SU-DHL-6 (cell line): ENCODE results near the gene PCOLCE2.
A peak's percentile ranks its signal among the peaks of the same experiment; 100 is the strongest.

Source experiments
- H2AFZ ChIP-seq: fragments of 200-600 bp; sonication (generic); 2 replicates; pipeline ENCODE4 v1.6.1; 2014; ENCODE audit warnings: low read depth, mild to moderate bottlenecking, moderate library complexity, mixed read lengths, antibody characterized with exemption, low read length; ENCODE audit not compliant: severe bottlenecking
- H3F3A ChIP-seq: fragments of 200-600 bp; shearing (Covaris generic); 2 replicates; pipeline ENCODE4 v1.6.0; 2016; ENCODE audit warnings: antibody characterized with exemption, mild to moderate bottlenecking; ENCODE audit not compliant: insufficient read depth
- H3K27ac ChIP-seq: fragments of 200-600 bp; sonication (generic); 2 replicates; pipeline ENCODE4 v1.5.1; 2016; ENCODE audit warnings: low read depth, mild to moderate bottlenecking, low read length, moderate library complexity, mixed read lengths
- H3K27me3 ChIP-seq: fragments of 200-600 bp; sonication (generic), shearing (Covaris generic); 2 replicates; pipeline ENCODE4 v1.6.0; 2014; ENCODE audit warnings: mild to moderate bottlenecking, low read length
- H3K36me3 ChIP-seq: fragments of 200-600 bp; sonication (generic); 2 replicates; pipeline ENCODE4 v1.6.1; 2014; ENCODE audit warnings: mild to moderate bottlenecking, low read length, mixed read lengths
- H3K4me2 ChIP-seq: fragments of 300-600, 200-600 bp; shearing (Covaris generic), sonication (generic); 2 replicates; pipeline ENCODE4 v1.6.0; 2014; ENCODE audit warnings: low read length, low read depth, mild to moderate bottlenecking; ENCODE audit not compliant: poor library complexity, severe bottlenecking
- H3K4me3 ChIP-seq: fragments of 200-600 bp; sonication (generic); 2 replicates; pipeline ENCODE4 v1.5.1; 2014; ENCODE audit warnings: antibody characterized with exemption, low read length, mild to moderate bottlenecking, mixed read lengths; ENCODE audit not compliant: insufficient read depth, poor library complexity, severe bottlenecking
- H3K79me2 ChIP-seq: fragments of 200-600 bp; sonication (generic); 2 replicates; pipeline ENCODE4 v1.6.1; 2014; ENCODE audit warnings: mild to moderate bottlenecking, low read length, moderate library complexity; ENCODE audit not compliant: insufficient read depth
- H3K9ac ChIP-seq: fragments of 200-600 bp; sonication (generic); 2 replicates; pipeline ENCODE4 v1.7.0; 2014; ENCODE audit warnings: mild to moderate bottlenecking, low read length
- H3K9me2 ChIP-seq: fragments of 200-600 bp; sonication (generic); replicated peaks from 2 replicates; pipeline ENCODE4 v1.6.1; 2014; ENCODE audit warnings: low read length; ENCODE audit not compliant: insufficient read depth
- H3K9me3 ChIP-seq: fragments of 200-600 bp; sonication (generic); 2 replicates; pipeline ENCODE4 v1.6.1; 2014; ENCODE audit warnings: low read length, mixed read lengths; ENCODE audit not compliant: insufficient read depth
- H4K20me1 ChIP-seq: fragments of 200-600 bp; sonication (generic); 2 replicates; pipeline ENCODE4 v1.6.1; 2014; ENCODE audit warnings: low read depth, mild to moderate bottlenecking, antibody characterized with exemption, low read length, moderate library complexity, mixed read lengths
- EZH2phosphoT487 ChIP-seq: fragments of 200-600 bp; sonication (generic), shearing (Covaris generic); conservative IDR thresholded peaks from 2 replicates; pipeline ENCODE4 v1.6.1; 2018; ENCODE audit warnings: mild to moderate bottlenecking, antibody characterized with exemption, low read length, moderate library complexity, mixed read lengths
- TF ChIP-seq, protein P1 (sequence below): fragments of 200-600 bp; sonication (generic); IDR thresholded peaks from one replicate; pipeline ENCODE4 v1.5.1; 2017; ENCODE audit warnings: antibody characterized with exemption, mild to moderate bottlenecking, low read length, moderate library complexity; ENCODE audit not compliant: insufficient read depth, poor library complexity, severe bottlenecking

The PCOLCE2 gene

DNA sequence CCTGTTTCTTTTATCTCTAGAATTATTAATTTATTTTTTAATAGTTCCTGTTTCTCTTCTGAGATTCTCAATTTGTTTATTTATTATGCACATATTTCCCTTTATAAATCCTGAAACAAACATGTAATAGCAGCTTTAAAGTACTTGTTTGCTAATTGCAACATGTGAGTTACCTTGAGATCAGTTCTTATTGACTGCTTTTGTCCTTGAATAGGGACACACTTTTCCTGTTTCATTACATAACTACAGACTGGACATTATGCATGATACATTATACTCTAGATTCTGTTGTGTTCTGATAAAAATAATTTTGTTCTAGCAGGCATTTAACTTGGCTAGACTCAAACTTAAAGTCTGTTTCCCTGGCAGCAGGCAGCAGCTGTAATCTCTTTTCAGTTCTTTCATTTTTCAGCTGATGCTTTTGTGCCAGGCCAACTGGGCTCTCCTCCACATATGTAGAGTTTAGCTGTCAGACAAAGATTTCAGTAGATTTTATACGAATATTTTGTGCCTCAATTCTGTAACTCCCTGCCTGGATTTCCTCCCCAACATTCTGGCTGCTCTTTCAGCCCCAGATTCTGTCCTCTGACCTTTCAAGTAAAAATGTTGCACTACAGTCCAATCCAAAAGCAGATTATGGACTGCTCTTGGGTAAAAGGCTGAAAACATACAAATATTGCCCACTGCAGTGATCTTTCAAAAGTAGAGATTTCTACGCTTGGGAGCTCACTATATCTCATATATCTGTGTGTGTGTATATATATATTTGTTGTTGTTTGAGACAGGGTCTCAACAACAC is 41.9 kb downstream of the PCOLCE2 start:
- H3K36me3 ChIP-seq: no peaks in the 10 kb centered on the region
- H3F3A ChIP-seq: no peaks in the 10 kb centered on the region
- H3K9me2 ChIP-seq: no peaks in the 10 kb centered on the region
- no peaks in the 10 kb centered on the region for H3K9me3 ChIP-seq
- no peak overlapping the region for H3K27ac ChIP-seq
- H4K20me1 ChIP-seq: no peaks in the 10 kb centered on the region
- H3K79me2 ChIP-seq: no peaks in the 10 kb centered on the region
- H3K4me3 ChIP-seq: no peak overlapping the region
- no peak overlapping the region for H2AFZ ChIP-seq
- TF ChIP-seq, protein P1, sequence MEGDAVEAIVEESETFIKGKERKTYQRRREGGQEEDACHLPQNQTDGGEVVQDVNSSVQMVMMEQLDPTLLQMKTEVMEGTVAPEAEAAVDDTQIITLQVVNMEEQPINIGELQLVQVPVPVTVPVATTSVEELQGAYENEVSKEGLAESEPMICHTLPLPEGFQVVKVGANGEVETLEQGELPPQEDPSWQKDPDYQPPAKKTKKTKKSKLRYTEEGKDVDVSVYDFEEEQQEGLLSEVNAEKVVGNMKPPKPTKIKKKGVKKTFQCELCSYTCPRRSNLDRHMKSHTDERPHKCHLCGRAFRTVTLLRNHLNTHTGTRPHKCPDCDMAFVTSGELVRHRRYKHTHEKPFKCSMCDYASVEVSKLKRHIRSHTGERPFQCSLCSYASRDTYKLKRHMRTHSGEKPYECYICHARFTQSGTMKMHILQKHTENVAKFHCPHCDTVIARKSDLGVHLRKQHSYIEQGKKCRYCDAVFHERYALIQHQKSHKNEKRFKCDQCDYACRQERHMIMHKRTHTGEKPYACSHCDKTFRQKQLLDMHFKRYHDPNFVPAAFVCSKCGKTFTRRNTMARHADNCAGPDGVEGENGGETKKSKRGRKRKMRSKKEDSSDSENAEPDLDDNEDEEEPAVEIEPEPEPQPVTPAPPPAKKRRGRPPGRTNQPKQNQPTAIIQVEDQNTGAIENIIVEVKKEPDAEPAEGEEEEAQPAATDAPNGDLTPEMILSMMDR: no peak
- no peak for TF ChIP-seq EZH2phosphoT487
- H3K27me3 ChIP-seq: no peaks in the 10 kb centered on the region
- H3K4me2 ChIP-seq: no peak overlapping the region
- no peak overlapping the region for H3K9ac ChIP-seq

DNA sequence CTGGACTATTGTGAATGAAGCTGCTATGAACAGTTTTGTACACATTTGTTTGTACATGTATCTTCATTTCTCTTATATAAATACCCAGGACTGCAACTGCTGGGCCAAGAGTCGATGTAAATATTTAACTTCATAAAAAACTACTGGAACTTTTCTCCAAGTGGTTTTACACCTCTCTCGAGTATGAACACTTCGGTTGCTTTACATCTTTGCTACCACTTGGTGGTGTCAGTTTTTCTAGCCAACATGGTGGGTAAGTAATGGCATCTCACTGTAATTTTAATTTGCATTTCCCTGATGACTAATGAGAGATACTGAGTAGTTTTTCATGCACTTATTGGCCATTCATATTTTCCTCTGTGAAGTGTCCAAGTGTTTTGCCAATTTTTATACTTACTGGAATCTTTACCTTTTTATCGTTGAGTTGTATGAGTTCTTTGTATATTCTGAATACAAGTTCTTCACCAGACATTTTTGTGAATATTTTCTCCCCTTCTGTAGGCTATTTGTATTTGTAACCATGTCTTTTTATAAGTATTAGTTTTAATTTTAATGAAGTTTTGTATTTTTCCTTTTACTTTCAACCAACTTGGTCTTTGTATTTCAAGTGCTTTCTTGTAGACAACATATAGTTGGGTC is 44.4 kb downstream of the PCOLCE2 start:
- Histone ChIP-seq H3K4me3 (no peak overlapping the region), H3K79me2 (no peaks in the 10 kb centered on the region), H3F3A (no peaks in the 10 kb centered on the region), H3K9me2 (no peaks in the 10 kb centered on the region), H3K27me3 (no peaks in the 10 kb centered on the region), H3K9ac (no peak overlapping the region), H4K20me1 (no peaks in the 10 kb centered on the region), H3K9me3 (no peaks in the 10 kb centered on the region), H3K36me3 (no peaks in the 10 kb centered on the region), H2AFZ (no peak overlapping the region), H3K4me2 (no peak overlapping the region), H3K27ac (no peak overlapping the region)
- TF ChIP-seq, protein P1: peak; percentile 30
- no peak for TF ChIP-seq EZH2phosphoT487

DNA sequence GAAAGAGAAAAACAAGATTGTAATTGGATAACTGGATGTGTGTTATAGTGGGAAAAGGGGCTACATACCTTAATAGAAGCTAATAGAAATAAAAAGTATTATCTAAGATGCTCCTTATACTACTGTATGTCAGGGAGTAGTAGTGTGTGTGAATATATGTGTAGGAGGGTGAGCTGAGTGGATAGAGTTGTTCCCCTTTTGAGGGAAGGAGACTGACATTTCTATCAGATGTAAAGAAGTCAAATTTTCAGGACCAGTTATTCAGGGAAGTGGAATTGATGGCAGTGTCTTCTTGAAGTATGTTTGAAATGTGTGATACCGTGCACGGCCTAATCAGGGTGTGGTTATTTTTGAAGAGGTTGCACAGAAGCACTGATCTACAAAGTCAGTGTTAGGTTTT is 49.1 kb downstream of the PCOLCE2 start:
- Histone ChIP-seq H3K36me3 (no peaks in the 10 kb centered on the region), H3K79me2 (no peaks in the 10 kb centered on the region), H4K20me1 (no peaks in the 10 kb centered on the region), H3K27ac (no peak overlapping the region), H3K9me3 (no peaks in the 10 kb centered on the region), H3K9me2 (no peaks in the 10 kb centered on the region), H3K27me3 (no peaks in the 10 kb centered on the region), H3K4me2 (no peak overlapping the region), H2AFZ (no peak overlapping the region), H3K4me3 (no peak overlapping the region), H3K9ac (no peak overlapping the region), H3F3A (no peaks in the 10 kb centered on the region)
- TF ChIP-seq, protein P1: no peak
- TF ChIP-seq EZH2phosphoT487: no peak
